SU-DHL-6 (cell line): ENCODE data around the gene DHPS.

Experiments used
- EZH2phosphoT487 ChIP-seq: fragments of 200-600 bp; sonication (generic), shearing (Covaris generic); conservative IDR thresholded peaks from 2 replicates; pipeline ENCODE4 v1.6.1; 2018; ENCODE audit warnings: mild to moderate bottlenecking, antibody characterized with exemption, low read length, moderate library complexity, mixed read lengths
- TF ChIP-seq, protein P1 (sequence below): fragments of 200-600 bp; sonication (generic); IDR thresholded peaks from one replicate; pipeline ENCODE4 v1.5.1; 2017; ENCODE audit warnings: antibody characterized with exemption, mild to moderate bottlenecking, low read length, moderate library complexity; ENCODE audit not compliant: insufficient read depth, poor library complexity, severe bottlenecking

DNA sequence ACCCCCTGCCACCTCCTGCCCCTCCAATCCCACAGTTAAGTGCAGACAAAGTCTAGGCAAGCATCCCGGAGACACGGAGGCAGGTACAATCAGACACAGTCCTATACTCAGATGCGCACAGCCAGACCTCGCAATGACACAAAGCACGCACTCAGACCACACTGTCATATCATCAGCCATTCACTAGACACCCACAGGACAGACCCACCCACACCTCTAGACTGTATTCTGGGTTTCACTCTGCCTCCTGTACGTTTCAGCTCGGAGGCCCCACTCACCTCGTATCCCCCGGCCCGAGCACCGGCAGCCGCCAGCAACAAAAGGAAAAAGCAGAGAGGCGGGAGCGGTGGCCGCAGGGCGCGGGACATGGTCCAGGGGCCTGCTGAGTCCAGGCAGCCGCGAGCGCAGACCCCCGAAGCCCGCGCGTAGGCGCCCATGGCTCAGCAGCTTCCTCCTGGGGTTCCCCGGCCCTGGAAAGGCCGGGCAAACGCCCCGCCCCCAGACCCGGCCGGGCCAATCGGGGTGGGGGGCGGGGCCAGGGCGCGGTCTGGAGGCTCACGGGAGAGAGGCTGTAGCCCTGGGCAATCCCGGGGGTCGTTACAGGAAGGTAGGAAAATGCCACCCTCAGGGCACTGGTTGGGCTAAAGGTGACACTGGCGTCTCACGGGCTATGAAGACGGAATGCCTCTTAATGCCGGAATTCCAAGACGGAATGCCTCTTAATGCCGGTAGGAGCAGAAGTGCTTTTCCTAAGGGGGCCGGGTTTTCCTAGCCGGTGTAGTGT lies 15.2 kb downstream of the DHPS start, which contains the start of the genes MAN2B1 and WDR83:
- TF ChIP-seq, protein P1, sequence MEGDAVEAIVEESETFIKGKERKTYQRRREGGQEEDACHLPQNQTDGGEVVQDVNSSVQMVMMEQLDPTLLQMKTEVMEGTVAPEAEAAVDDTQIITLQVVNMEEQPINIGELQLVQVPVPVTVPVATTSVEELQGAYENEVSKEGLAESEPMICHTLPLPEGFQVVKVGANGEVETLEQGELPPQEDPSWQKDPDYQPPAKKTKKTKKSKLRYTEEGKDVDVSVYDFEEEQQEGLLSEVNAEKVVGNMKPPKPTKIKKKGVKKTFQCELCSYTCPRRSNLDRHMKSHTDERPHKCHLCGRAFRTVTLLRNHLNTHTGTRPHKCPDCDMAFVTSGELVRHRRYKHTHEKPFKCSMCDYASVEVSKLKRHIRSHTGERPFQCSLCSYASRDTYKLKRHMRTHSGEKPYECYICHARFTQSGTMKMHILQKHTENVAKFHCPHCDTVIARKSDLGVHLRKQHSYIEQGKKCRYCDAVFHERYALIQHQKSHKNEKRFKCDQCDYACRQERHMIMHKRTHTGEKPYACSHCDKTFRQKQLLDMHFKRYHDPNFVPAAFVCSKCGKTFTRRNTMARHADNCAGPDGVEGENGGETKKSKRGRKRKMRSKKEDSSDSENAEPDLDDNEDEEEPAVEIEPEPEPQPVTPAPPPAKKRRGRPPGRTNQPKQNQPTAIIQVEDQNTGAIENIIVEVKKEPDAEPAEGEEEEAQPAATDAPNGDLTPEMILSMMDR, result no peak
- no peak for TF ChIP-seq EZH2phosphoT487
